ENCODE results near the gene MATN4. TPM values are rescaled to one million over a fixed set of nuclear protein-coding genes. Genes with fewer than 3 reads are reported as not detected.
A peak's percentile ranks its signal among the peaks of the same experiment; 100 is the strongest.
"Not testable (repeated sequence)": the region's sequence is repeated elsewhere in the genome, so short reads cannot be mapped to it uniquely, and the experiment has no call there.

Gene MATN4, protein sequence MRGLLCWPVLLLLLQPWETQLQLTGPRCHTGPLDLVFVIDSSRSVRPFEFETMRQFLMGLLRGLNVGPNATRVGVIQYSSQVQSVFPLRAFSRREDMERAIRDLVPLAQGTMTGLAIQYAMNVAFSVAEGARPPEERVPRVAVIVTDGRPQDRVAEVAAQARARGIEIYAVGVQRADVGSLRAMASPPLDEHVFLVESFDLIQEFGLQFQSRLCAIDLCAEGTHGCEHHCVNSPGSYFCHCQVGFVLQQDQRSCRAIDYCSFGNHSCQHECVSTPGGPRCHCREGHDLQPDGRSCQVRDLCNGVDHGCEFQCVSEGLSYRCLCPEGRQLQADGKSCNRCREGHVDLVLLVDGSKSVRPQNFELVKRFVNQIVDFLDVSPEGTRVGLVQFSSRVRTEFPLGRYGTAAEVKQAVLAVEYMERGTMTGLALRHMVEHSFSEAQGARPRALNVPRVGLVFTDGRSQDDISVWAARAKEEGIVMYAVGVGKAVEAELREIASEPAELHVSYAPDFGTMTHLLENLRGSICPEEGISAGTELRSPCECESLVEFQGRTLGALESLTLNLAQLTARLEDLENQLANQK
- under 1 TPM in 2 of 3 donors, not detected in 1; 0.11 to 0.13 TPM for total RNA-seq

DNA sequence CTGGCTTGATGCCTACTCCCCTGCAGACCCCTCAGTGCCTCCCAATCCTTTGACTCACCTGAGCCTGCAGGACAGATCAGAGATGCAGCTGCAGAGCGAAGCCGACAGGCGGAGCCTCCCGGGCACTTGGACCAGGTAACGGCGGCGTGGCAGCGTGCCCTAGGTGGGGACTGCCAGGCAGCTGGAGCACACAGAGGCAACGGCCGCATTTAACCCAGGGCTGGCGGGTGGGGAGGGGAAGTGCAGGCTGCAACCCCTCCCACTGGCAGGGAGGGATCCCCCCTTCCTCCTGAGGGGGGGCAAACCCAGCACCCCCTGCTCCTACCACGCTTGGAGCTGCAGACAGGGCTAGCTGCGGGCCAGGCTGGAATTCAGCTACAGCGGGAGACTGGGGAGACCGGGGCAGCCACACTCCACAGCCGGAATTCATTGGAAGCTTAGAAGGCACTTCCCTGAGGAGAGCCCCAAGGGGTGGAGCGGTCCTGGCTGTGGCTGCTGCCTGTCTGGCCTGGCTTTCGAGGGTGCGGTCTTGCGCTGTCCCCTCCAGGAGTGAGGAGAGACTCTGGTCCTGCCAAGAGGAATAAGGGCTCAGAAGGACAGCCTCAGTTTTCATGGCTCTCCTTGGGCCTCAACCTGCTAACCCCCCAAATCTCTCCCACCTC lies at the start of gene MATN4:
Gene MATN4 (minus strand): TSS at position 183 of the 662 bp plus-strand sequence. CDS start 2,717 bp downstream, outside the sequence.
- peaks cover 15% of the 10 kb centered on the region for H3K4me1 Mint-ChIP-seq (ENCODE audit: low read depth)
- no peak for DNase-seq
- no peak within 1 kb of the TSS for H3K4me3 Mint-ChIP-seq
- H3K36me3 Mint-ChIP-seq (ENCODE audit: insufficient read depth): no peaks in the 10 kb centered on the region
- no peak for ATAC-seq
- H3K9me3 Mint-ChIP-seq: no peaks in the 10 kb centered on the region
- peaks cover 70% of the 10 kb centered on the region for H3K27me3 Mint-ChIP-seq (ENCODE audit: low read depth)

DNA sequence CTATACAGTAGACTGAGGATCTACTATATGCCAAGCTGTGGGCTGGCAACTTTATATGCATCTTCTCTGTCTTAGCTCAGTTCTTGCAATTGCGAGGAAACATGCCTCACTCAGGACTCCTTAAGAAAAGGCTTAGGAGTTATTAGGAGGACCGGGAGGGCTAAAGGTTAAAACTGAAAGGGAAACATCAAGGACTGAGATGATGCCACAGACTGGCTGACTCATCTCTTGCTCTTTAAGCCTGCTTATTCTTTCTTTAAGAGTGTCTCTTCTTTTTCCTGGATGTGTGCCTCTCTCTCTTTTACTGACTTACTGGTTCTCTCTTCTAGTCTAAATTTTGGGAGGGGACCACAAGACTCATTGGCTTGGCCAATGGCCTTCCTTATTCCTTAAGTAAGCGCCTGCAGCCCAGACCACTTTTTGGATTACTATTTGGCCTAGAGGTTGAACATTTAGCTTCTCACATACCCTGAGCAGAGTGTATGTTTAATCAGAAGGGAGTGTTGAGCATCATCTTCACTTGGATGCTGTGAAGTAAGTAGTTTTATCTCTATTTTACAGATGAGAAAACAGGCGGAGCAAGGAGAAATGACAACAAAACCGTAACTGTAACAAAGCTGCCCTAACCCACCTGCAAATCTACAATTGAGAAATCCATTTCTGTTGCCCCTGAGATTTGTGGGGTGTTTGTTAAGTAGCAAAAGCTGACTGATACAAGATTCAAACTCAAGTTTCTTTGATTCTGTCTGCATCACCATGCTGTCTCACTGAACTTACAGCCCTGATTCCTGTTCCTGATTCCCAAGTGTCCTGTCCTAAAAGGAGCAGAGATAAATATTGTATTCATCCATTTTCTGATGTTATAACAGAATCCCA lies 47.3 kb upstream of the MATN4 start:
- H3K4me1 Mint-ChIP-seq (ENCODE audit: low read depth): peaks cover 37% of the 10 kb centered on the region
- peak overlapping the region; percentile 55 for H3K4me3 Mint-ChIP-seq
- ATAC-seq: peak; percentile 78 to 85
- H3K27me3 Mint-ChIP-seq (ENCODE audit: low read depth): no peaks in the 10 kb centered on the region
- no peak for DNase-seq
- H3K36me3 Mint-ChIP-seq (ENCODE audit: insufficient read depth): no peaks in the 10 kb centered on the region
- H3K9me3 Mint-ChIP-seq: no peaks in the 10 kb centered on the region

DNA sequence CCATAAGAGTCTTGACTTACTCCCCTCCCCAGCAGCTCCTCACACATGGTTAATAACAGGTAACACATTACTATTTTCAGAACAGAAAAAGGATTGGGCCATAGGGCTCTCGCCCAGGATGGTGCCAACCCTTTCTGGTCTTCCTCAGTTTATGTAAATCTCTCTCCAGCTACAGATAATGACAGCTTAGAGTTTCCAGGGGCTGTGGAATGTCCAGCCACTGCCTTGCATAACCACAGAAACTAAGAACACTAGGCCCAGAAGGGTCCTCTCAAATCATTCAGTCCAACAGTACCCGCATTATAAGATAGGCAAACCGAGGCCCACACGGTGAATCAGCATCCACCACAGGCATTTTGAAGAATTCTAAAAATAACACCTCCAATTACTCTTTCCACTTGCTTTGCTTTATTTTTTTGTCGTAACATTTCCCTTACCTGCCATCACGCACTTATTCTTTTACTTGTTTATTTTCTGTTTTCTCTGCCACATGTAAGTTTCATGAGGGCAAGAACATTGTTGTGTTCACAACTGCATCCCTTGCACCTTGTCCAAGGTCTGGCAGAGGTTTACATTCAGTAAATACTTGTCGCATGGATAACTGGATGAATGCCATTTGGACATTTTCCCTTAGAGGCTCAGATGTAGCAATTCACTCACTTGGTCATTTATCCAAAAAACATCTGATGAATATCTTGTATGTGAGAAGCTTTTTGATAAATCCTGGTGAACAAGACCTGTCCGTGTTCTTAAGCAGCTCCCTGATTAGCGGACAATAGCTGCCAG lies 46.5 kb upstream of the MATN4 start:
- Mint-ChIP-seq H3K4me1 (ENCODE audit: low read depth) (peaks cover 37% of the 10 kb centered on the region), H3K36me3 (ENCODE audit: insufficient read depth) (no peaks in the 10 kb centered on the region), H3K4me3 (peak overlapping the region; percentile 55), H3K27me3 (ENCODE audit: low read depth) (no peaks in the 10 kb centered on the region), H3K9me3 (no peaks in the 10 kb centered on the region)
- no peak for DNase-seq
- ATAC-seq: peak; percentile 59 to 66

DNA sequence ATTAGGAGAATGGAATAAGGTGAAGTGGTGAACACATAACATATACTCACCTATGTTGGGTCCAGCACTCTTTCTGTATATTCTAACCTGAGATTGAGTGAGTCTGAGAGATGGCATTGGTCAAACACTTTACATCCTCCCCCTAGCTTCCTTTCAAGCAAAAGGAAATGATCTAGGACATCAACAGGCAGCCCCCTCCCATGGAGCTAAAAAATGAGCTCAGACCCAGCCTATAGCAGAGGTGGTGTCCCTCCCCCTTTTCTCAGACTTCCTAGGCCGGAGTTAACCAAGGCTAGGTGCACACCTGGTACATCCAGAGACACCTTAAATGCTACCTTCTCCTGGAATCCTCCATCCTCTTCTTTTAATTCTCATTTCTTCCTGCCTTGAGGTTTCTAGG lies 45.6 kb upstream of the MATN4 start:
- ATAC-seq (no peak), DNase-seq (no peak)
- Mint-ChIP-seq H3K4me1 (ENCODE audit: low read depth) (peaks cover 37% of the 10 kb centered on the region), H3K36me3 (ENCODE audit: insufficient read depth) (no peaks in the 10 kb centered on the region), H3K4me3 (no peak overlapping the region), H3K9me3 (no peaks in the 10 kb centered on the region), H3K27me3 (ENCODE audit: low read depth) (no peaks in the 10 kb centered on the region)

DNA sequence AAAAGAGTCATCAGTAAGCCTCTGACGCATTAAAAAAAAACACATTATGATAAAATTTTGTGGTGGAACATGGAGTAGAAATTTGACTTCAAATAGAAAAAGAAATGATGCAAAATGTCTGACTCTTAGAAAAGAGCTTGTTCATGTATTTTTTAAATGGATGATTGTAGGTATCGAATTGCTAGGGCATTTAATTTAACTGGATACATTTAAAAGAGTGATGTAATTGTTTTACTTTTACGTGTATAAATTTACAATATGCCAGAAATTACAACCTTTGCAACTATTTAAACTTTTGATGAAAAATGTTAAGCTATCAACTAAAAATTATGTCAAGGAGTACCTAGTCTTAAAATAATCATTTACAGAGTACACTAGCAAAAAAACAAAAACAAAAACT lies 44.6 kb upstream of the MATN4 start:
- Mint-ChIP-seq H3K36me3 (ENCODE audit: insufficient read depth) (no peaks in the 10 kb centered on the region), H3K4me3 (no peak overlapping the region), H3K27me3 (ENCODE audit: low read depth) (no peaks in the 10 kb centered on the region), H3K4me1 (ENCODE audit: low read depth) (peaks cover 37% of the 10 kb centered on the region), H3K9me3 (no peaks in the 10 kb centered on the region)
- no peak for DNase-seq
- ATAC-seq: no peak

DNA sequence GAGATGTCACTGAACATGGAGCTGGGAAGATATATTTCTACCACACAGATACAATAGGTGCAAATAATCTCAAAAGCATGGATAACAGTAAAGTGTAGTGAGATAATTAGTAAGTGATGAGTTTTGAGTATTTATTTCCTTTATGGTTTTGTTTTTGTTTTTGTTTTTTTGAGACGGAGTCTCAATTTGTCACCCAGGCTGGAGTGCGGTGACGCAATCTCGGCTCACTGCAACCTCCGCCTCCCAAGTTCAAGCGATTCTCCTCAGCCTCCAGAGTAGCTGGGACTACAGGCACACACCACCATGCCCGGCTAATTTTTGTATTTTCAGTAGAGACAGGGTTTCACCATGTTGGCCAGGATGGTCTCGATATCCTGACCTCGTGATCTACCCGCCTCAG lies 42.7 kb upstream of the MATN4 start:
- H3K27me3 Mint-ChIP-seq (ENCODE audit: low read depth); H3K36me3 Mint-ChIP-seq (ENCODE audit: insufficient read depth); ATAC-seq; H3K9me3 Mint-ChIP-seq; H3K4me3 Mint-ChIP-seq; DNase-seq: not testable (repeated sequence)
- peaks cover 42% of the 10 kb centered on the region for H3K4me1 Mint-ChIP-seq (ENCODE audit: low read depth)

DNA sequence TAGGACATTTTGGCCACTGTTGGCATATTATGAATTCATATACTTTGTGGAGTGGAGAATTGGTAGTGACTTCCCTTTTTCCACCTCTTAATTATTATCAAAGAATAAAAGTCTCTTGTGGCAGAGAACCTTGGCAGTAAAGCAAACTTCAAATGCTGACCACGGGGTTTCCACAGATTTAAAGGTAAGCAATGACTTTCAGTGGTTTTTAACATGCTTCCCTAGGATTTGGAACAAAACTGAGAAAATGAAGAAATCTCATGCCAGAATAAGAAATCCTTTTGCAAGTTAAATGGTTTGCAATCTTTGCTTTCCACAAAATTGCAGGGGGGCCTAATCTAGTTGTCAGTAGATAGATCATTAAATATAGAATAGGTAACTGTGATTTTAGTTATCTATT lies 42.1 kb upstream of the MATN4 start:
- Mint-ChIP-seq H3K9me3 (no peaks in the 10 kb centered on the region), H3K36me3 (ENCODE audit: insufficient read depth) (no peaks in the 10 kb centered on the region), H3K4me1 (ENCODE audit: low read depth) (peaks cover 36% of the 10 kb centered on the region), H3K27me3 (ENCODE audit: low read depth) (peaks cover 8% of the 10 kb centered on the region), H3K4me3 (no peak overlapping the region)
- no peak for ATAC-seq
- no peak for DNase-seq

DNA sequence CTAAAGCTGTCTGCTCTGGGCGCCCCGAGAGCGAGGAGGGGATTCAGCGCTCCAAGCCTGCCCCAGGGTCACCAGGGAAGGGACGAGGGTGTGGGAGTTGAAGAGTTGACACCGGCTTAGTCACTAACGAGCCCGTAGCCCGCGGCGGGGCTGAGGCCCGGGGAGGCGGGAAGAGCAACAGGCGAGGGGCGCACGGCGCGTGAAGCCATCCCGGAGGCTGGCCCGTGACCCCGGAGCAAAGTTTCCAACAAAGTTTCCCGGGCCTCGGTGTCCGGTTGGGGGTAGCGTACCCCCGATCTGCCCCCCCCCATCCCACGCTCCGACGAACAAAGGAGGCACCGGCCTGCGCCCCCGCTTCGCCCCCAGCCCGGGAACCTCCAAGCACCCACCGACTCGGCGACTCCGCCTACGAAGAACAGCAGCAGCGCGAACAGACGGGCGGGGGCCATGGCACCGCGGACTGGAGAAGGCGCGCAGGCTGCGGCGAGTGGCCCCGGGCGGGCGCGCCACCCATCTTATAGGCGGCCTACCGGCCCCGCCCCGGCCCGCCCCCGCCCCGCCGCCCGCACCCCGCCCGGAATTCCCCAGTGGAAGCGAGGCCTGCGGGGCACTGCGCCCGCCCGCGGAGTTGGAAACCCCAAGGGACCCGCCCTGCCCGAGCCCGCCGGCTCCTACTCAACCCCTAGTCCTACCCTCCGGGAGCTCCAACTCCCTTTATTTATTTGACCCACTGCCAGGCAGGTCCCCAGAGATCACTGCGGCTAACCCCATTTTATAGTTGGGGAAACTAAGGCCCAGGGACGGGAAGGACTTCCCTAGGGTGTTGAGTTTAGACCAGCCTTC lies 40.1 kb upstream of the MATN4 start, which contains the start of gene SDC4:
Gene SDC4 (minus strand): TSS at position 489 of the 843 bp plus-strand sequence. CDS start 40 bp downstream, at position 449.
- H3K27me3 Mint-ChIP-seq (ENCODE audit: low read depth): peaks cover 8% of the 10 kb centered on the region
- peaks cover 25% of the 10 kb centered on the region for H3K4me1 Mint-ChIP-seq (ENCODE audit: low read depth)
- DNase-seq (peak; percentile 62), ATAC-seq (peak; percentile 83 to 88)
- H3K4me3 Mint-ChIP-seq: peak within 1 kb of the TSS; percentile 84
- H3K9me3 Mint-ChIP-seq: no peaks in the 10 kb centered on the region
- no peaks in the 10 kb centered on the region for H3K36me3 Mint-ChIP-seq (ENCODE audit: insufficient read depth)

DNA sequence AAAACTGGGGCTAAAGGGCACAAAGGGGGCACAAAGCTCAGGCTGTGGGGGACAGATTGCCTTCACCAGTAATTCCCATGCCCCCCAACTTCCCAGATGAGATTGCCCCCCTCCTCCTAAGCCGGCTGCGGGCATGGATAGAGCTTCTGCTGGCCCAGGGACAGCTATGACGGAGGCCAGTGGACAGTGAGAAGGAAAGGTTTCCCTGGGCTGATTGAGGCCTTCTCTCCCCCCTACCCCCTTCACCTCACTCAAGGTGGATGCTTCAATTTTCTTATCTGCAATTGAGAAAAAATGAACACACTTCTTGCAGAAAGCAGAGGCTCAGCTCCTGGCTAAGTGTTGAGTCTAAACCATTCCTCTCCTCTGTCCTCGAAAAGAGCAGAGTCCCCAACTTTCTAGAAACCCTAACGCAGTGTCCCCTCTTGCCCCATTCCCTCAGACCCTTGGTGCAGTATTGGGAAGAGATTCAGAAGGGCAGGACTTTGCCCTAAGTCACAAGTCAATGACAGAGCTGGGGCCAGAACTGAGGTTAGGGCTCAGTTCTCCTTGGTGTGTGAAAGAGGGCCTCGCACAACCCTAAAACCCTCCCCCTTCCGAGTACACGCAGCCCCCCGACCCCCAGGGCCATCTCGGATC lies 39.3 kb upstream of the MATN4 start:
- ATAC-seq: no peak
- H3K9me3 Mint-ChIP-seq: no peaks in the 10 kb centered on the region
- no peak for DNase-seq
- peaks cover 25% of the 10 kb centered on the region for H3K4me1 Mint-ChIP-seq (ENCODE audit: low read depth)
- peak overlapping the region; percentile 84 for H3K4me3 Mint-ChIP-seq
- H3K36me3 Mint-ChIP-seq (ENCODE audit: insufficient read depth): no peaks in the 10 kb centered on the region
- peaks cover 10% of the 10 kb centered on the region for H3K27me3 Mint-ChIP-seq (ENCODE audit: low read depth)

DNA sequence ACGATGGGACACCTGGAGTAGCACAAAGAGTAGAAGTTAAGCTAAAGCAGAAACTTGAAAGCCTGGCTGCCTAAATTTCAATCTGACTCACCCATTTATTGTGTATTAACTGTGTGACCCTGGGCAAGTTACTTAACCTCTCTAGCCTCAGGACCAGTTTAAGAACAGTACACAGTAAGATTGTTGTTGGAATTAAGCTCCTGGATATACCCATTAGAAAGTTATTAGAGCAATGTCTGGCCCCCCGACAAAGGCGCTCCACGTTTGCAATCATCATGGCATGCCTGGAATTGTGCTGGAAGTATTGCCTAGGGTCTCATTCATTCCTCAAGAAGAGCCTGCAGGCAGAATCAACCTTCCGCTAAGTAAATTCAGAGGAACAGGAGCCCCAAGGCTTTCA lies 38.8 kb upstream of the MATN4 start:
- H3K27me3 Mint-ChIP-seq (ENCODE audit: low read depth): peaks cover 10% of the 10 kb centered on the region
- no peaks in the 10 kb centered on the region for H3K9me3 Mint-ChIP-seq
- DNase-seq (no peak), ATAC-seq (no peak)
- no peaks in the 10 kb centered on the region for H3K36me3 Mint-ChIP-seq (ENCODE audit: insufficient read depth)
- peak overlapping the region; percentile 84 for H3K4me3 Mint-ChIP-seq
- peaks cover 25% of the 10 kb centered on the region for H3K4me1 Mint-ChIP-seq (ENCODE audit: low read depth)

DNA sequence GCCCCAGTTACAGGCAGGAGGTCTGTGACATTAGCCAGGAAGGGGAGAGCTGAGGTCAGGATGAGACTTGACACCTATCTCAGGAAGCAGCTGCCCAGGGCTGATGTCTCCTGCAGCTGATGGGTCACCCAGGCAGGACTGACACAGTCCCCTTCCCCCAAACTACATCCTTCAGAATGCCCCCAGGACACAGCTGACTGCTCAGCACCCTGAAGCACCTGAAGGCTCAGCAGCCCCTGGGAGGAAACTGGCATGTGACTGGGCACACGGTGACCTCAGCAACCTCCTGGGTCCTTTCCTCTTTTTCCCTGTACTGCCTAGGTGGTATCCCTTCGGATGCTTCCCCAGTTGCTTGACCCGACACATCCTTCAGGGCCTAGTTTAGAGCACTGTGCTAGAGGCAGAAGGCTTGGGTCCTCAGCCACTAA lies 38.2 kb upstream of the MATN4 start:
- Mint-ChIP-seq H3K4me1 (ENCODE audit: low read depth) (peaks cover 25% of the 10 kb centered on the region), H3K4me3 (peak overlapping the region; percentile 84), H3K27me3 (ENCODE audit: low read depth) (peaks cover 10% of the 10 kb centered on the region), H3K36me3 (ENCODE audit: insufficient read depth) (no peaks in the 10 kb centered on the region), H3K9me3 (no peaks in the 10 kb centered on the region)
- no peak for DNase-seq
- no peak for ATAC-seq

DNA sequence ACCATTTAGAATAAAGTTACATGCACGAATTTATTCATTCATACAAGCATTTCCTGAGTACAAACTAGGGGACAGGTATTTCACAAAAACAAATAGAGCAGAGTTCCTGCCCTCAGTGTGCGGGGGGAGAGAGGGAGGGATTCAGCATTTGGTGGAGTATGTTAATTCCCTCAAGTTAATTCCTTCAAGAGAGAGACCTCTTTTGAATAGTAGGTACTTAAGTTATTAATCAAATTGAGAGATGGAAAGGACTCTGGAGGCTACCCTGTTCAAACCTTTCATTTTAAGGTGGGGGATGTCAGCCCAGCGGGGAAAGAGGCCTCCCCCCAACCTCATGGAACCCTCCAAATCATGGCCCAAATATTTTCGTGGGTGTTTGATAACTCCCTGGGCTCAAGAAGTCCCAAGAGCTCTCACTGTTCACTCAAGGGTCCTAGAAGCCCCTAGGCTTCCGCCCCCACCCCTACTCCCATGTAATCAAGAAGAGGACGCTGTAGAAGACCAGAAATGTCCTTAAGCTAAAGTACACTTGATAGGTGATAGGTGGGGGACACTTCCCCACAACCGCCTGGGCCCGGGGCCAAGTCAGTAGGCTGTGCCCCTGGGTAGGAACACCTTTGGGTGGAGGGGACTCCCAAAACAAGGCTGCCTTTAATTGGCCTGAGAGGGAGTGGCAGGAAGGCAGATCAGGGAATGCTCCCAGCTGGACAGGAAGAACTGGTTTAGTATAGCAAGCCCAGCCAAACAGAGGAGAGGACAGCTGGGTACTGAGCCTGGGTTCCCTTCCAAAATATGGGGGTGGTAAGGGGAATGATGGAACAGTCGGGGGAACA lies 37.2 kb upstream of the MATN4 start:
- H3K9me3 Mint-ChIP-seq: no peaks in the 10 kb centered on the region
- DNase-seq (no peak), ATAC-seq (no peak)
- H3K4me3 Mint-ChIP-seq: peak overlapping the region; percentile 60
- peaks cover 7% of the 10 kb centered on the region for H3K36me3 Mint-ChIP-seq (ENCODE audit: insufficient read depth)
- H3K4me1 Mint-ChIP-seq (ENCODE audit: low read depth): peaks cover 25% of the 10 kb centered on the region
- peaks cover 10% of the 10 kb centered on the region for H3K27me3 Mint-ChIP-seq (ENCODE audit: low read depth)
